GM12873 (cell line): Measurements from ENCODE around the gene HIGD1B.

Experiments
- CTCF ChIP-seq: IDR thresholded peaks from 2 replicates; pipeline ENCODE4 v1.5.1; 2012; ENCODE audit warnings: low read depth, mild to moderate bottlenecking, moderate library complexity, low read length, control low read depth; ENCODE audit not compliant: insufficient read depth; ENCODE audit errors: missing control alignments

HIGD1B gene

GRCh38 chr17:44844390-44844830, 3.3 kb upstream of the HIGD1B start:
- no peak for TF ChIP-seq CTCF

GRCh38 chr17:44846206-44846605, 1.5 kb upstream of the HIGD1B start:
- TF ChIP-seq CTCF, result no peak

GRCh38 chr17:44848257-44848795, 643 bp downstream of the HIGD1B start:
- no peak for TF ChIP-seq CTCF

- no peak for TF ChIP-seq CTCF
Measured at GRCh38 chr17:44848961-44849489, 1.3 kb downstream of the HIGD1B start.

GRCh38 chr17:44850025-44850424, 2.3 kb downstream of the HIGD1B start:
- TF ChIP-seq CTCF, result no peak

GRCh38 chr17:44850612-44851011, 2.9 kb downstream of the HIGD1B start:
- TF ChIP-seq CTCF, result no peak

- TF ChIP-seq CTCF, result no peak
Measured at GRCh38 chr17:44854192-44854591, 6.5 kb downstream of the HIGD1B start.
